ENCODE results near the gene MTARC2. TPM values are rescaled to one million over a fixed set of nuclear protein-coding genes. Genes with fewer than 3 reads are reported as not detected.
A peak's percentile ranks its signal among the peaks of the same experiment; 100 is the strongest.

MTARC2 gene
- total RNA-seq, 2 donors from 2014 or later = 12.3 to 14.5 TPM

GRCh38 chr1:220767312-220768125 lies 19.4 kb downstream of the MTARC2 start:
- H3K27ac ChIP-seq (ENCODE audit: low read depth, low read length) = no peak overlapping the region

GRCh38 chr1:220768126-220768601 lies 20.0 kb downstream of the MTARC2 start:
- no peaks in the 10 kb centered on the region for H3K4me1 Mint-ChIP-seq
- H3K27ac Mint-ChIP-seq = no peak overlapping the region
- Histone ChIP-seq H3K4me3 (ENCODE audit: low read length) (no peak overlapping the region), H3K36me3 (ENCODE audit: control insufficient read depth, insufficient read depth, low read length) (no peaks in the 10 kb centered on the region), H3K27ac (ENCODE audit: low read depth, low read length) (no peak overlapping the region), H3K4me1 (ENCODE audit: control insufficient read depth, insufficient read depth, low read length) (no peaks in the 10 kb centered on the region), H3K27me3 (ENCODE audit: control insufficient read depth, insufficient read depth, low read length, poor library complexity, severe bottlenecking) (no peaks in the 10 kb centered on the region), H3K9ac (ENCODE audit: extremely low read depth, low read length, poor library complexity, severe bottlenecking) (no peak overlapping the region), H3K9me3 (ENCODE audit: control insufficient read depth, low read length) (no peaks in the 10 kb centered on the region)
- H3K27me3 Mint-ChIP-seq (ENCODE audit: insufficient read depth) = no peaks in the 10 kb centered on the region
- peaks cover 19% of the 10 kb centered on the region for H3K36me3 Mint-ChIP-seq (ENCODE audit: low read depth)
- 78 to 88% methylated on average over 5 of the region's 5 CpGs for WGBS, 2 experiments (ENCODE audit: insufficient coverage in 1 of 2, insufficient read length in 1 of 2)
- DNase-seq = no peak
- TF ChIP-seq CTCF (conservative IDR thresholded peaks at IDR 0.05) = peak; percentile 29
- no peak overlapping the region for H3K4me3 Mint-ChIP-seq
- no peaks in the 10 kb centered on the region for H3K9me3 Mint-ChIP-seq

More at GRCh38 chr1:220767312-220768125, 19.4 kb downstream of the MTARC2 start:
- WGBS, 2 experiments (ENCODE audit: insufficient coverage in 1 of 2, insufficient read length in 1 of 2) = 90 to 97% methylated on average over 6 to 8 of the region's 8 CpGs
- Mint-ChIP-seq H3K4me3 (no peak overlapping the region), H3K27ac (no peak overlapping the region), H3K27me3 (ENCODE audit: insufficient read depth) (no peaks in the 10 kb centered on the region), H3K4me1 (no peaks in the 10 kb centered on the region), H3K36me3 (ENCODE audit: low read depth) (peaks cover 24% of the 10 kb centered on the region), H3K9me3 (no peaks in the 10 kb centered on the region)
- H3K9me3 ChIP-seq (ENCODE audit: control insufficient read depth, low read length) = no peaks in the 10 kb centered on the region
- no peak overlapping the region for H3K9ac ChIP-seq (ENCODE audit: extremely low read depth, low read length, poor library complexity, severe bottlenecking)
- DNase-seq = no peak
- no peak overlapping the region for H3K4me3 ChIP-seq (ENCODE audit: low read length)
- H3K36me3 ChIP-seq (ENCODE audit: control insufficient read depth, insufficient read depth, low read length) = no peaks in the 10 kb centered on the region
- no peaks in the 10 kb centered on the region for H3K27me3 ChIP-seq (ENCODE audit: control insufficient read depth, insufficient read depth, low read length, poor library complexity, severe bottlenecking)
- H3K4me1 ChIP-seq (ENCODE audit: control insufficient read depth, insufficient read depth, low read length) = no peaks in the 10 kb centered on the region
- no peak for TF ChIP-seq CTCF (conservative IDR thresholded peaks at IDR 0.05)

DNA sequence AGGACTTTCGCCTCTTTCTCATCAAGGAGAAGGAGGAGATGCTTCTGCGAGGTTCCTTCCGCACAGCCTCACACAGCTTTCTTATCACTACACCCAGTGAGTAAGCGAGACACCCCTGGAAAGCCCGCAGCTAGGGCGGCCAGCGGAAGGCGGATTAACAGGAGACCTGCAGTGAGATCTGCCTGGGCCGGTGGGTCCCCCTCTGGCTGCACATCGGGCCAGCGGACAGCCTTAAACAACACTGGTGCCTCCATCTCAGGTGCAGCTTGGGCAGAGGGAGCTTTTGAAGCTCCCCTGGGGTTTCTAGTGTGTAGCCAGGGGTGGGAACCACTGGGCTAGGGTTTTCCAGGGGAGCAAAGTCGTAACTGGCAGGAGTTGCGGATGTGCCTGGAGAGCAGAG lies 21.1 kb downstream of the MTARC2 start:
- WGBS, 2 experiments (ENCODE audit: insufficient coverage in 1 of 2, insufficient read length in 1 of 2) = 90 to 94% methylated on average over 11 to 13 of the region's 13 CpGs
- H3K4me1 ChIP-seq (ENCODE audit: control insufficient read depth, insufficient read depth, low read length) = no peaks in the 10 kb centered on the region
- H3K27ac Mint-ChIP-seq = no peak overlapping the region

More for the DNA sequence above, 21.1 kb downstream of the MTARC2 start:
- Histone ChIP-seq H3K4me3 (ENCODE audit: low read length) (no peak overlapping the region), H3K27me3 (ENCODE audit: control insufficient read depth, insufficient read depth, low read length, poor library complexity, severe bottlenecking) (no peaks in the 10 kb centered on the region), H3K27ac (ENCODE audit: low read depth, low read length) (no peak overlapping the region), H3K36me3 (ENCODE audit: control insufficient read depth, insufficient read depth, low read length) (no peaks in the 10 kb centered on the region), H3K9ac (ENCODE audit: extremely low read depth, low read length, poor library complexity, severe bottlenecking) (no peak overlapping the region), H3K9me3 (ENCODE audit: control insufficient read depth, low read length) (no peaks in the 10 kb centered on the region)
- Mint-ChIP-seq H3K36me3 (ENCODE audit: low read depth) (peaks cover 17% of the 10 kb centered on the region), H3K27me3 (ENCODE audit: insufficient read depth) (no peaks in the 10 kb centered on the region), H3K9me3 (no peaks in the 10 kb centered on the region), H3K4me3 (no peak overlapping the region), H3K4me1 (no peaks in the 10 kb centered on the region)
- TF ChIP-seq CTCF (conservative IDR thresholded peaks at IDR 0.05) = no peak
- DNase-seq = no peak
